ENCODE data around the gene PTPN9.
"Not testable (repeated sequence)": the region's sequence is repeated elsewhere in the genome, so short reads cannot be mapped to it uniquely, and the experiment has no call there.

PTPN9 gene

GRCh38 chr15:75578173-75578947 is 755 bp downstream of the PTPN9 start:
- peak; percentile 20 to 21 for DNase-seq

- no peak for DNase-seq
These were observed 1.5 kb downstream of the PTPN9 start for GRCh38 chr15:75577401-75578172.

- DNase-seq, result no peak
These were observed 5.3 kb downstream of the PTPN9 start for GRCh38 chr15:75573648-75574384.

DNA sequence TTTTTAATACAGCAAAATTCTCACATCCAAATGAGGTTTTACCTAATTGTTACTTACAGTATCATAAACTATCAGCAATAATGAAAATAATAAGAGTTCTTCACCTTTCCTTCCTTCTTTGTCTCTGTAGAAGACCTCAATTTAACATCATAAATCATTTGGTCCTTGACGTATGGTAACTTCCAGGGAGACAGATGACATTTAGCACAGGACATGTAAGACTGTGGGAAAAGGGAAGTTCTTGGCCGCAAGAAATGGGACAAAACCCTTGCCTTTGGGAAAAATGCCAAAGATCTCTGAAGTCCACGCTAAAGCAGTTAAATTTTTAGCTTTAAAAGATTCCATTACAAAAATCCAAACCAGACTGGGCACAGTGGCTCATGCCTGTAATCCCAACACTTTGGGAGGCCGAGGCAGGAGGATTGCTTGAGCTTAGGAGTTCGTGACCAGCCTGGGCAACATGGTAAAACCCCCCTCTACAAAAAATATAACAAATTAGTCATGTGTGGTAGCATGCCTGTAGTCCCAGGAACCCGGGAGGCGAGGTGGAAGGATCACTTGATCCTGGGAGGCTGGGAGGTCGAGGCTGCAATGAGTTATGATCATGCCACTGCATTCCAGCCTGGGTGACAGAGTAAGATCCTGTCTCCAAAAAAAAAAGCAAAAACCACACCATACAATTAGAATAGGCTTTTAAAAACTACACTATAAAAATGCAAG is 8.8 kb downstream of the PTPN9 start:
- DNase-seq, result no peak

GRCh38 chr15:75565062-75565970 is 13.8 kb downstream of the PTPN9 start:
- DNase-seq, result no peak

GRCh38 chr15:75561888-75562287 is 17.2 kb downstream of the PTPN9 start:
- DNase-seq, result no peak

DNA sequence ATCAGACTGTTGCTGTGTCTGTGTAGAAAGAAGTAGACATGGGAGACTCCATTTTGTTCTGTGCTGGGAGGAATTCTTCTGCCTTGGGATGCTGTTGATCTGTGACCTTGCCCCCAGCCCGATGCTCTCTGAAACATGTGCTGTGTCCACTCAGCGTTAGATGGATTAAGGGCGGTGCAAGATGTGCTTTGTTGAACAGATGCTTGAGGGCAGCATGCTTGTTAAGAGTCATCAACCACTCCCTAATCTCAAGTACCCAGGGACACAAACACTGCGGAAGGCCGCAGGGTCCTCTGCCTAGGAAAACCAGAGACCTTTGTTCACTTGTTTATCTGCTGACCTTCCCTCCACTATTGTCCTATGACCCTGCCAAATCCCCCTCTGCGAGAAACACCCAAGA is 19.8 kb downstream of the PTPN9 start:
- DNase-seq, result not testable (repeated sequence)

DNA sequence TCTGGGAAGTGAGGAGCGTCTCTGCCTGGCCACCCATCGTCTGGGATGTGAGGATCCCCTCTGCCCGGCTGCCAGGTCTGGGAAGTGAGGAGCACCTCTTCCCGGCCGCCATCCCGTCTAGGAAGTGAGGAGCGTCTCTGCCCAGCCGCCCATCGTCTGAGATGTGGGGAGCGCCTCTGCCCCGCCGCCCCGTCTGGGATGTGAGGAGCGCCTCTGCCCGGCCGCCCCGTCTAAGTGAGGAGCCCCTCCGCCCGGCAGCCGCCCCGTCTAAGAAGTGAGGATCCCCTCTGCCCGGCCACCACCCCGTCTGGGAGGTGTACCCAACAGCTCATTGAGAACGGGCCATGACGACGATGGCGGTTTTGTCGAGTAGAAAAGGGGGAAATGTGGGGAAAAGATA is 20.2 kb downstream of the PTPN9 start:
- DNase-seq, result not testable (repeated sequence)

DNA sequence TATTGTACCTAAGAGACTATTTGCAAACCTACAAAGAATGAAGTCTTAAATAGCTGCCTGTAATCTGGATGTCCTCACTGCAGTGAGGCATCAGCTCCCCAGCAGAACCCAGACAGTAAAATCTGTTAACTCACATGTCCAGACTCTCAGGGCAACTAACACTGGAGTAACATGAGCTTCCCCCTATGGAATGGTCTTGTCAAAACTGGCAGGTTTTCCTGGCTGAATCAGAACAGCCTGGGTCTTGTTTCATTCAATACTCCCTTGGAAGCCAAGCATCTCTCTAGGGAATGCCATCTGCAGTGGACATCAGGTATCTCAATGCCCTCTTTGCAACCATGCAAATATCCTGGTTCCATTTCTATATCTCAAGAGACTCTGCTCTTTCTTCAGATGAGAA is 24.4 kb downstream of the PTPN9 start:
- no peak for DNase-seq

DNA sequence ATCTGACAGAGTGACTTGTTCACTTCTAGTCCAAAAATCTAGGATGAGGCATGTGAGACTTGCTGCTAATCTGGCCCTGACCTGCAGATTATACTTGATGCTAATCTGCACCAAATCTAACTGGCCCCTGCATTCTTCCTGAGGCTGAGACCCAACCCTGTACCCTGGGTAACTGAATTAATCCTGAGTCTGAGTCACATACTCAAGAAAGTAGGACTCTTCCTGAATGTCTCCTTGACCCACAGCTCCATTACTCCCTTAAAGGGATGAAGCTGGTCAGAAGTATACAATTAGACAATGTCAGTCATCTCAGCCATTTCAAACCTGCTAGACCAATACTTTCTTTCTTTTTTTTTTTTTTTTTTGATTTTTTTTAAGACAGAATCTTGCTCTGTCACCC is 25.5 kb downstream of the PTPN9 start:
- DNase-seq, result no peak

DNA sequence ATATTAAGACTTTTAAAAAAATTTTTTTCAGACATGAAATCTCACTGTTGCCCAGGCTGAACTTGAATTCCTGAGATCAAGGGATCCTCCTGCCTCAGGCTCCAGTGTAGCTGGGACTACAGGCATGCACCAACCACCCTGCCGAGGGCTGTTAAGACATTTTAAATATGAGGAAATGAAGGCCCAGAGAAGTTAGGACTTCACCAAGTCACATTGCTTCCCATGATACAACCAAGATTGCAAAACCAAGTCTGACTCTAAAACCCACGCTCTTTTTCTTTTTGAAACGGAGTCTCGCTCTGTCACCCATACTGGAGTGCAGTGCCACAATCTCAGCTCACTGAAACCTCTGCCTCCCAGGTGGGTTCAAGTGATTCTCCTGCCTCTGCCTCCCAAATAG is 28.0 kb downstream of the PTPN9 start:
- DNase-seq, result no peak

DNA sequence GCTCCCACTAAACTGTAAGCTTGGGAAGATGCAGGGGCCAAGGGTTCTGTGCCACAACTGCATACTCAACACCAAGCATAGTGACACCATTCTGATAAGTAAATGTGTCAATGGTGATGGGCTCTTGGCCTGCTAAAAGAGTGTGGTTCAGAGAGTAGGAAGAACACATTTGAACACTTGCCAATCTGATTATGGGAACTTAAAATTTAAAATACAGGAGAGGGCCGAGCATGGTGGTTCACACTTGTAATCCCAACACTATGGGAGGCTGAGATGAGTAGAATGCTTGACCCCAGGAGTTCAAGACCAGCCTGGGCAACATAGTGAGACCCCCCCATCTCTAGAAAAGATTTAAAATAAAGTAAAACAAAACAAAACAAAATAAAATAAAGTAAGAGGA is 34.1 kb downstream of the PTPN9 start:
- no peak for DNase-seq

GRCh38 chr15:75544359-75544758 is 34.8 kb downstream of the PTPN9 start:
- no peak for DNase-seq

DNA sequence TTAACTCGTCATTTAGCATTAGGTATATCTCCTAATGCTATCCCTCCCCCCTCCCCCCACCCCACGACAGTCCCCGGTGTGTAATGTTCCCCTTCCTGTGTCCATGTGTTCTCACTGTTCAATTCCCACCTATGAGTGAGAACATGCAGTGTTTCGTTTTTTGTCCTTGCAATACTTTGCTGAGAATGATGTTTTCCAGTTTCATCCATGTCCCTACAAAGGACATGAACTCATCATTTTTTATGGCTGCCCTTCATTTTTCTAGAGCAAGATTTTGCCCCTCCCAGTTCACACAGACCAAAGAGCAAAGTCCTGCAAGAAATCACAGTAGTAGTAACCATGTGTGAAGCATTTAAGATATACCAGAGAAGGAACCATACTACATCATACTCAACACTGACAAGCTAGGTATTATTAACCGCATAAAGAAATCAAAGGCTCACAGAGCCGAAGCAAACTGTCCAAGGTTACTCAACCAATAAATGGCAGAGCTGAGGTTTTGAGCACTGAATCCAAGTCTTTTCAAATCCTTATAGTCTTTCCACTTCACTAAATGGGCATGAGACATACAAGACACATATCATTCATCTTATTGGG is 36.1 kb downstream of the PTPN9 start:
- not testable (repeated sequence) for DNase-seq

- DNase-seq, result no peak
These were observed 36.7 kb downstream of the PTPN9 start for GRCh38 chr15:75542386-75542797.

GRCh38 chr15:75538376-75538775 is 40.7 kb downstream of the PTPN9 start:
- no peak for DNase-seq

- DNase-seq, result no peak
These were observed 45.2 kb downstream of the PTPN9 start for GRCh38 chr15:75533945-75534344.

GRCh38 chr15:75532413-75533250 is 46.5 kb downstream of the PTPN9 start:
- peak in 1 of 2 donors; percentile 16 for DNase-seq

- no peak for DNase-seq
These were observed 48.1 kb downstream of the PTPN9 start for GRCh38 chr15:75531041-75531450.

GRCh38 chr15:75530169-75530568 is 48.9 kb downstream of the PTPN9 start:
- DNase-seq, result no peak
